ENCODE data around the gene IFRD1. TPM values are rescaled to one million over a fixed set of nuclear protein-coding genes. Genes with fewer than 3 reads are reported as not detected.

IFRD1 gene
- total RNA-seq, 1 donor from 2014 or later = 52.5 TPM

GRCh38 chr7:112481833-112482670 is 31.8 kb downstream of the IFRD1 start:
- no peak overlapping the region for H3K4me3 Mint-ChIP-seq
- H3K27ac Mint-ChIP-seq = no peak overlapping the region
- DNase-seq (ENCODE audit: low spot score in 2 of 2, unreplicated experiment in 2 of 2) = no peak
- TF ChIP-seq, protein P1, sequence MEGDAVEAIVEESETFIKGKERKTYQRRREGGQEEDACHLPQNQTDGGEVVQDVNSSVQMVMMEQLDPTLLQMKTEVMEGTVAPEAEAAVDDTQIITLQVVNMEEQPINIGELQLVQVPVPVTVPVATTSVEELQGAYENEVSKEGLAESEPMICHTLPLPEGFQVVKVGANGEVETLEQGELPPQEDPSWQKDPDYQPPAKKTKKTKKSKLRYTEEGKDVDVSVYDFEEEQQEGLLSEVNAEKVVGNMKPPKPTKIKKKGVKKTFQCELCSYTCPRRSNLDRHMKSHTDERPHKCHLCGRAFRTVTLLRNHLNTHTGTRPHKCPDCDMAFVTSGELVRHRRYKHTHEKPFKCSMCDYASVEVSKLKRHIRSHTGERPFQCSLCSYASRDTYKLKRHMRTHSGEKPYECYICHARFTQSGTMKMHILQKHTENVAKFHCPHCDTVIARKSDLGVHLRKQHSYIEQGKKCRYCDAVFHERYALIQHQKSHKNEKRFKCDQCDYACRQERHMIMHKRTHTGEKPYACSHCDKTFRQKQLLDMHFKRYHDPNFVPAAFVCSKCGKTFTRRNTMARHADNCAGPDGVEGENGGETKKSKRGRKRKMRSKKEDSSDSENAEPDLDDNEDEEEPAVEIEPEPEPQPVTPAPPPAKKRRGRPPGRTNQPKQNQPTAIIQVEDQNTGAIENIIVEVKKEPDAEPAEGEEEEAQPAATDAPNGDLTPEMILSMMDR (IDR thresholded peaks at IDR 0.05; ENCODE audit: unreplicated experiment) = no peak
- no peaks in the 10 kb centered on the region for H3K9me3 Mint-ChIP-seq
- H3K27me3 Mint-ChIP-seq (ENCODE audit: low read depth) = no peaks in the 10 kb centered on the region
- H3K4me1 Mint-ChIP-seq = peaks cover 6% of the 10 kb centered on the region
- peaks cover 9% of the 10 kb centered on the region for H3K36me3 Mint-ChIP-seq

GRCh38 chr7:112484671-112485167 is 34.5 kb downstream of the IFRD1 start:
- H3K27me3 Mint-ChIP-seq (ENCODE audit: low read depth) = no peaks in the 10 kb centered on the region
- TF ChIP-seq, protein P1 (IDR thresholded peaks at IDR 0.05; ENCODE audit: unreplicated experiment) = no peak
- peaks cover 7% of the 10 kb centered on the region for H3K36me3 Mint-ChIP-seq
- no peaks in the 10 kb centered on the region for H3K9me3 Mint-ChIP-seq
- DNase-seq (ENCODE audit: low spot score in 2 of 2, unreplicated experiment in 2 of 2) = no peak
- H3K4me1 Mint-ChIP-seq = peaks cover 6% of the 10 kb centered on the region
- no peak overlapping the region for H3K4me3 Mint-ChIP-seq
- H3K27ac Mint-ChIP-seq = no peak overlapping the region

DNA sequence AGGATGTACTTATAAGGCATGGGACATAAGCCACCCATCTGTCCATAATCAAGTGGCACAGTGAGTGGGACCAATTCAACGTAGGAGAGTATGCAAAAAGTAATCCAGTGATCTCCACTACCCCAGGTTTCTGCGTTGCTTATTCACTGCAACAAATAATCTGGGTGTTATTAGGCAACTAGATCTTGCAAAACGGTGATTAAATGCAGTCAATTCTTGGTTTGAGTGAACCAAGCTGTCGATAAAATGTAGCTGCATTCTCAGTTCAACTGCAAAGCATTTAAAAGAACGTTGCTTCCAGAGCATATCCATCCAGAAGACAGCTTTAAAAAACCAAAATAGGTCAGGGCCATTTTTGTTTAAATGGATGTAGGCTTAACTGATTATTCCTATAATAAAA is 35.5 kb downstream of the IFRD1 start:
- no peak for DNase-seq (ENCODE audit: low spot score in 2 of 2, unreplicated experiment in 2 of 2)
- Mint-ChIP-seq H3K27me3 (ENCODE audit: low read depth) (no peaks in the 10 kb centered on the region), H3K36me3 (peaks cover 10% of the 10 kb centered on the region), H3K9me3 (no peaks in the 10 kb centered on the region), H3K4me1 (peaks cover 6% of the 10 kb centered on the region), H3K4me3 (no peak overlapping the region), H3K27ac (no peak overlapping the region)
- TF ChIP-seq, protein P1 (IDR thresholded peaks at IDR 0.05; ENCODE audit: unreplicated experiment) = no peak

- Mint-ChIP-seq H3K9me3 (no peaks in the 10 kb centered on the region), H3K27me3 (ENCODE audit: low read depth) (no peaks in the 10 kb centered on the region), H3K4me1 (no peaks in the 10 kb centered on the region), H3K36me3 (peaks cover 10% of the 10 kb centered on the region), H3K27ac (no peak overlapping the region), H3K4me3 (no peak overlapping the region)
- TF ChIP-seq, protein P1 (IDR thresholded peaks at IDR 0.05; ENCODE audit: unreplicated experiment) = no peak
- no peak for DNase-seq (ENCODE audit: low spot score in 2 of 2, unreplicated experiment in 2 of 2)
Observed at GRCh38 chr7:112487457-112488263, 37.4 kb downstream of the IFRD1 start.

GRCh38 chr7:112488264-112488552 is 37.9 kb downstream of the IFRD1 start:
- Mint-ChIP-seq H3K4me3 (no peak overlapping the region), H3K27ac (no peak overlapping the region), H3K36me3 (peaks cover 10% of the 10 kb centered on the region), H3K9me3 (no peaks in the 10 kb centered on the region), H3K4me1 (no peaks in the 10 kb centered on the region), H3K27me3 (ENCODE audit: low read depth) (no peaks in the 10 kb centered on the region)
- no peak for DNase-seq (ENCODE audit: low spot score in 2 of 2, unreplicated experiment in 2 of 2)
- TF ChIP-seq, protein P1 (IDR thresholded peaks at IDR 0.05; ENCODE audit: unreplicated experiment) = no peak
